GM18858 (cell line): ENCODE data around the gene SGCB.

Source experiments
- ATAC-seq: cut with Tn5 transposase; IDR thresholded peaks from one replicate; pipeline ENCODE4 v1.9.1; 2021; ENCODE audit not compliant: unreplicated experiment

The SGCB gene

DNA sequence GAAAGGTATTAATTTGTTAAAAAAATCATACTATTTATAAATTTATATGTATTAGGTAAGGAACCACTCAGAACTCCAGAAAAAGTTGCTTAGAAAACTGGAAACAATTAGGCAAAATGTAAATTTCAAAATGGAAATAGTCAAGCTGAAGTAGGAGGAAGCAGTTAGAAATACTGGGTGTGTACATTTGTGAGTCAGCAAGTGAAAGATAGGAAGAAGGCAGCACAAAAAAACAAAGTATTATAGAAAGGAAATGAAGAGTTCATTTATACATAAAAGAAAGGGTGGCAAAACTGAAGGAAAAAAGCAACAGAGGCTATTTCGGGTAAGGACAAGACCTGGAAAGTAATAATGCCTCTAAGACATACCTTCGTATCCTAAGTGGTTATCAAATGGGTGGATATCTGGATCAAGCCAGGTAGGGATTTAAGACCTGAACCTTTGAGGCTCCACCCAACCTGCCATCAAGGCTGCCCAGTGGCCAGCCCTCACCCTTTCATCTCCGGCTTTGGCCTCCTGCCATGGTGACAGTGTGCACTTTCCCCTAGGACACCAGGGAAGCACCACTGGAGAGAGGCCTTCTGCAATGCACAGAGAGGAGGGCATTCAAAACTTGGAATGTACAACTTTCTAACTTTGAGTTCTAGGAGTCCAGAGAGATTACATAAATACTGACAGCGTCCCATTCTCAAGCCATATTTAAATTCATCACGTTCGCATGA lies 18.0 kb downstream of the SGCB start, which contains the start of gene LRRC66:
Gene LRRC66, minus strand, starts transcription at position 428 of the 722 bp plus-strand sequence. CDS start 2,750 bp downstream, outside the sequence.
- no peak for ATAC-seq

DNA sequence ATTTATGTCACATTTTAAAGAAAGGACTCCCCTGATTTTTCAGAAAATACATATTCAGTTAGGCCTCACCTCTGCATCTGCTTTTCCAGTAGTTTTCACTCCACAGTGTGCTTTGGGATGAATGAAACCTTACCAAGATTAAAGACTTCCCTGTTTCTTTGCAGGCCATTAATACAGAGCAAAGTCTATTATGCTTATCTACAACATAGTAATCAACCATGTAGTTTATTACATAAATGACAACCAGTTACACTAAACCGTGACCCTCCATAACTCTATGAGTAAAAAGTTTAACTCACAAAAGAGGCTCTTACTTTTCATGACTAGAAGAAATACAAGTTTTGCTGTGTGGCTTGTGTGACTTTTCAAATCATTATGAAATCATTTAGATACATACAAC lies 20.3 kb downstream of the SGCB start:
- ATAC-seq = no peak

DNA sequence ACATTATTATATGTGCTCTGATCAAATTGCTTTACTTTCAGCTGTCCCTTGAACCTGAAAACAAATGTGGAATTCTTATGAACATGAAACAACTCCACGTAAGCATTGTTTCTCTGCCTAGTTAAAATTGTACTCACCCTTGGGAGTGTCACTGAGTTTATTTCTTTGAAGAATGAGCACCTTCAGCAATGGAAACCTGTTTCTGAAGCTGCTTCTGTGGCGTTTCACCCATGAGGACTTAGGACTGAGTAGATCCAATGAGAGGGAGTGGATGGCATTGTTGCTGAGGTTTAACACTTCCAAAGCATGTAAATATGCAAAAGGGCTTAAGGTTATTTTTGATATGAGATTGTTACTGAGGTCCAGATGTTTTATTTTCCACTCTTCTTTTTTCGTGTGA lies 21.1 kb downstream of the SGCB start:
- ATAC-seq = no peak

DNA sequence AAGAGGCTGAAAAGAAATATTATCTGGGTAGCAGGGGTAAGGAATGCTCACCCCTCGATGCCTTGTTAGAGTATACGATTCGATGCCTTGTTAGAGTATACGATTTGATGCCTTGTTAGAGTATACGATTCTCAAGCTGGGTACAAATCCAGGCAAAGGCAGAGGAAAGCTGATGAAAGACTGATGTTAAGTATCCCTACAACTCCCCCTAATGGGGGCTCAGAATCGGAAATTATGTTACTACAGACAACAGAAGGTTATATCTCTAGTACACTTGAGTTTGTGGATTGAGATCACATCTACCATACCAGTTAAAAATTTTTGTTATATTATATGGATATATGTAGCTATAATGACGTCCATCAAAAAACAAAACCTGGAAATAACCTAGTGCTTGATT lies 22.7 kb downstream of the SGCB start:
- no peak for ATAC-seq

DNA sequence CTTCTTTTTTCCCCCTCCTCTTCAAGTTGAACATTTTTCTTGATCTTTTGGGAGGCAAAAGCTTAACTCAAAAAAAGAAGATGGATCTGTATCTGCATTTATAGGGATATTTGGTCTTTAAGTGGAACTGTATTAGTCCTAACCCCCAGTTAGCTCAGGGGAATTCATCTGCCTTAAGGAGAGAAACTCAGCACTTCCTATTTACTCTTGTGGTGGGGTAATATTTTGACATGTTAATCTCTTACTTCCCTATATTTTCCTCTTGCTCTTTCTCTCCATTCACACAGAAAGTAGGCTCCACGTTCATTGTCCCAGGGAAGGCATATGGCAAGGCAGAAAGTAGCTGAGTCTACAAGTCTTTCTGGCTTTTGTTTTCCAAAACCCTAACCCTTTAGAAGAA lies 23.2 kb downstream of the SGCB start:
- ATAC-seq = no peak

DNA sequence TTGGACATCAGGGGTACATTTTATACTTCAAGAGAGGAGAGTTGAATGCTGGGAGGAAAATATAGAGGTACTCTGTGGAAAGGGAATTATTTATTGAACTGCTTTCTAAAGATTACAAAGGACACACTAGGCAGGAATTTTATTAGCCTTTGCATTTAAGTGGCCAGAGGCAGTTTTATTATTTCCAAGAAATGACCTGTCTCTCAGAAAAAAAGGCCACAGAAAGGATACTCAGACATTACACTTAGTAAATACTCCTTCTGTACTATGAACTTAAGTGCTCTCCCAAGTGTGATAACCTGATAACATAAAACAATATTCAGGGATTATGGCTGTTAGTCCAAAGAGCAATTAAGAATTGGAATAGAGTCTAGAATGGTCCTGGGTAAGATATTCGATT lies 25.4 kb downstream of the SGCB start:
- ATAC-seq = no peak

DNA sequence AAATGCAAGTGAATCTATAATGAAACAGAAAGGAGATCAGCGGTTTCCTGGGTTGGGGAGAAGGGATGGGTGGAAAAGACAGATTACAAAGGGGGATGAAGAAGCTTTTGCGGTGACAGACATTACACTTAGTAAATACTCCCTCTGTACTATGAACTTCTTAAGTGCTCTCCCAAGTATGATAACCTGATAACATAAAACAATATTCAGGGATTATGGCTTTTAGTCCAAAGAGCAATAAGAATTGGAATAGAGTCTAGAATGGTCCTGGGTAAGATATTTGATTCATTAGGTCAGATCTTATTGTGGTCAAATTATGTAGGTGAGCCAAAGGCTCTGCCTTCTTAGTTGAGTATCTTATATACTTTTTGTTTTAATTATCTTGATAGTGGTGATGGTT lies 27.1 kb downstream of the SGCB start:
- no peak for ATAC-seq

DNA sequence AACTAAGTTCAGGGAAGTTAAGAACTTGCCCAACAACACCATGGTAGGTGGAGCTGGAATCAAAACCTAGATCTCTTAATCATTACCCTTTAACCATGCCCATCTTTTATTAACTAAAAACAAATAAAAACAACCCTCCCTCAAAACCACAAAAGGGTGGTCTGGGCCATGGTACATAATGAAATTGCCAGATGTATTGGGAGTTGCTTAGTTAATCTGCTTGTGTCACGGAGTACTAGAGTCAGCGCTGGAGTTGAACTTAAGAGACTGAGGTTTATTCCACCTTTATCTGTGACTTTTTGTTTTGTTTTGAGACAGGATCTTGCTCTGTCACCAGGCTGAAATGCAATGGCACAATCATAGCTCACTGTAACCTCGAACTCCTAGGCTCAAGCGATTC lies 31.2 kb downstream of the SGCB start:
- ATAC-seq = no peak

DNA sequence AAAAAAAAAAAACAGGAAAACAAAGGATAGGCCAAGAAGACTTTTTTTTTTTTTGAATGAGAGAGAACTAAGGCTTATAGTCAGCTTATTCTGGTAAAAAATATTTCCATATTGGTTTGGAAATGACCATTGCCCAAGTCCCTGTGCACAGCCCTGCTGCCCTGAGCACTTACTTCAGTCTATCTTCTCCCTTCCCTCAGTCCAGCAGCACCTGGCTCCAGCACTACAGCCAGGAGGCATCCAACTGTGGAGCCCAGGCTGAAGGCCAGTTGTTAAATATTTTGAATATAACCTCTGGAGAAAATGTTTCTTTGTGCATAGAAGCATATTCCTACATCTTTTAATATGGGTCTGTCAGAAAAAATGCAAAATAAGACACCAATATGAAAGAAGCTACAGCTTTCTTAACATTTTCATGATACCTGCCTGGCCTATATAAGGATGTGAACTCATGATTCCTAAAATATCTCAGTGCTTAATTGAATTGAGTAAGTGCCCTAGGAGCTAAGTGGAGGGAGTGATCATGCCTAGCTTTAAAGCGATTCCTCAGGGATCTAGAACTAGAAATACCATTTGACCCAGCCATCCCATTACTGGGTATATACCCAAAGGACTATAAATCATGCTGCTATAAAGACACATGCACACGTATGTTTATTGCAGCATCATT lies 32.4 kb downstream of the SGCB start:
- ATAC-seq = no peak

DNA sequence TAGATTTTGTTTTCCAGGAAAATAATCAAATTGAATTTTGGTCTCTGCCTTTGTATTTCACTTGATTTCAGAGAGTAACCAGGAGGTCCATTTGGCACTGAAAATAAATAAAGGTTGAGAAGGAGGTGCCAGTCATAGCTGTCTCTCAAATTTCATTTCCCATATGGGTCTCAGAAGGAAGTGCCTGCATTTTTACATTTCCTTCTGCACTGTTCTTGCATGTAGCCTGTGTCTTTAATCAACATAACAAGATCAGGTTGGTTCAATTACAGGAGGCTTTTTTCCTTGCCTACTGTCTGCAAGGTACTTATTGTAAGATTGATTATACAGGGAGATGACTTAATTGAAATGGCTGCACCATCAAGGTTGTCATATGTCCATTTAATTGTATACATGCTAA lies 33.7 kb downstream of the SGCB start:
- no peak for ATAC-seq

DNA sequence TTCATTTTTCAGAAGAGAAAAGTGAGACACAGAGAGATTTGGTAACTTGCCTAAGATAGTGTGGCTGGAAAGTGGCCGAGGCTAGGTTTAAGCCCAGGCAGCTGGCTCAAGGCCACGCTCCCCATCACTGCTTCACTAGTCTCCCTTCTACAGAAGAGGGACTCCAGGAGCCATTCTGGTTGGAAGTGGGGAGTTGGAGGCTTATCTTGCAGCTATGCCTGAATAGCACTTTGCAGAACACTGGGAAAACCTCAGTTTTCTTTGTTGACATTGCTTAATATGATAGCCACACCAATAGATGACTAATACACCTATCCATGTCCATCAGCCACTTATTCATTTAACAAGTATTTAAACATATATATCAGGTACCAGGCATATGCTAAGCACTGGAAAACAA lies 36.5 kb downstream of the SGCB start:
- no peak for ATAC-seq

DNA sequence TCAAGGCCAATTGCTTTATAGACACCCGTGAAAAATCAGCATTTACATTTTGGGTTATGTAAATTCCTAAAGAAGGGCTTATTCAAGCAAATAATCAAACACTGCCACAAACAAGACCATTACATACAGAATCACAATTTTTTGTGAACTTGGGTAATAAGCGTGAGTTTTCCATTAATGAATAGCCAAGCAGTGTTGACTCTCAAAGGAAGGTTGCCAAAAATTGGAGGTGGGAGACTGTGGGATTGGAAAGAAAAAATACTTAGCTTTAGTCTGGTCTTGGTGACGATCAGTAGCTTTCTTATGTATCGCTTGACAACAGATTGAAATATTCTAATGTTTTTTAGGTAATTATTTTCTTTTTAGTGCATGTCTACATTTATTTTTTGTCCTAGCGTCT lies 38.8 kb downstream of the SGCB start:
- ATAC-seq = no peak

DNA sequence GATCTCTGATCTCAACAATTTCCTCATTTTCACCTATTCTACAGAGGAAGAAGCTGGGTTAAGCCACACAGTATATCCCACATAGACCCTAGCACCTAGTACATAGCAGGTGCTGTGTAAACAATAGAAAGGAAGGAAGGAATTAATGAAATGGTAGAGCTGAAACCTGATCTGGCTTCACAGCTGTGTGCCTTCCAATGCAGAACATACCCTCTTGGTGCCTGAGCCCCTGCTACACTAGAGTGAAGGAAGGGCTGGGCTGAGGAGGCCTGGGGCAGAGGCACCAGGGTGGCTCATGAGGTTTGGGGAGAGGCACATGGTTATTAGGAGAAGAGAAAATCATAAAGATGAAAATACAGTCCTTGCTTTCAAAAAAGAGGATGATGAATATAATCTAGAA lies 39.3 kb downstream of the SGCB start:
- ATAC-seq = no peak

DNA sequence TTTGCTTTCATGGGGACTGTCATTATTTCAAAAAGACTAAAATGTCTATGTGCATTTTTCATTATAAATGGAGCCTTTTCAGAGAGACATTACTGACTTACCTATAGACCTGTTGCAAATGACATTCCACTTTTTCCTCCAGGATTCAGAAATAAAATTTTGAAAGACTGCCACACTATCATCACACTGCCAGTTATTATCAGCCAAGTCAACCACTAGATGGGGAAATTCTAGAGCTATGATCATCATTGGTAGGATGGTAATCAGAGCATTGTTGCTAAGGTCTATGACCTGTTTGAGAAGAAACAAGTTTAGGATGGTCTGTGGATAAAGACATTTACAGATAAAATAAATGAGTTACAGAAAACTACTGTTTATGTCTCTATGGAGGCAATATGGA lies 40.5 kb downstream of the SGCB start:
- no peak for ATAC-seq

DNA sequence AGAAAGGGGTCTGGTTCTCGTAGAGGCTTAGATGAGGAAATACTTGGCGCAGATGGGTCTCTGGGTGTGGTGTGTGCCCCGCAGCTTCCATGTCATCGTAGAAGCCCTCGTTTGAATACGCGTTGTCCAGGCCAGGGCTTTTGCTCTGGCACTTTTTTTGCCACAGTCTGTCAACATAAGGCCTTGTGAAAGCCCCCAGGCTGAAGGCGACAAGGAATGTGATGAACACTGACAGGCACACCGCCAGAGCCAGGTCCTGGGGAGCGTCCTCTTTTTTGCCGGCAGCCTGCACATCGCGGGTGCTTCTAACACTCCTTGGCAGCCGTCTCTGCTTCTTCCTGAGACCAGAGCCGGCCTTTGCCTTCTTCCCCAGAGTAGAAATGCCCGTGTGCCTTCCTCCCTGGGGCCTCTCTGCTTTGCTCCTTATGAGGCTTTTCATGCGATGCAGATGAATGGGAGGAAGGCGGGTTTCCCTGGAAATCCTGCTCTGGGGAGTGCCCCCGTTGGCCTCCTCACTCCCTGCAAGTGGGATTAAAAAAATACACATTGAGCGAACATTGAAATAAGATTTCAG lies 42.4 kb downstream of the SGCB start:
- ATAC-seq = no peak
